HG03521 (cell line): ENCODE results near the gene CPLX1.
"Not testable (repeated sequence)": the region's sequence is repeated elsewhere in the genome, so short reads cannot be mapped to it uniquely, and the experiment has no call there.

Experiments
- ATAC-seq: cut with Tn5 transposase; IDR thresholded peaks from one replicate; pipeline ENCODE4 v1.9.1; 2021; ENCODE audit warnings: mild to moderate bottlenecking, moderate library complexity; ENCODE audit not compliant: unreplicated experiment

The CPLX1 gene

DNA sequence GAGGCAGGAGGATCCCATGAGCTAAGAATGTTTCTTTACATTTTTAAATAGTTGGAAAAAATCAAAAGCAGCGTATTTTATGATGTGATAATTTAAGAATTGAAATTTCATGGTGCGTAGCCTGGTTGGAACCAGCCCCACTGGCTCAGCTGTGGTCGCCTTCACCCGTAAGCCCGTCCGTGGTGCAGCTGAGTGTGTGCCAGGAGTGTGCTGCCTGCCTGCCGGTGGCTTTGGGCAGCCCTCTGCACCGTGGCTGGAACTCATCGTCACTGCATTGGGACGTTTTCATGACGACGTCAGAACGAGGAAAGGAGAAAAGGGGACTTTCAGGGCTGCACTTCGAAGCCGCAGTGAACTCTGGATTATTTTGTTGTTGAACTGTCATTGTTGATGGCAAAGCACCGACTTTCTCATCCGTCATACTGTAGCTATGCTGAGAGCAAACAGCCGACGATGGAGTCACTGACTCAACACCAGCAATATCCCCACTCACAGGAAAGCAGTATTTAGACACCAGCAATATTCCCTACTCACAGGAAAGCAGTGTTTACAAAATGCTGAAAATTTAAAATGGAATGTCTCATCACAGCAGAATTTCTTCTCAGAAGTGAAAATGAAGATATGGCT lies 85.2 kb downstream of the CPLX1 start:
- no peak for ATAC-seq

DNA sequence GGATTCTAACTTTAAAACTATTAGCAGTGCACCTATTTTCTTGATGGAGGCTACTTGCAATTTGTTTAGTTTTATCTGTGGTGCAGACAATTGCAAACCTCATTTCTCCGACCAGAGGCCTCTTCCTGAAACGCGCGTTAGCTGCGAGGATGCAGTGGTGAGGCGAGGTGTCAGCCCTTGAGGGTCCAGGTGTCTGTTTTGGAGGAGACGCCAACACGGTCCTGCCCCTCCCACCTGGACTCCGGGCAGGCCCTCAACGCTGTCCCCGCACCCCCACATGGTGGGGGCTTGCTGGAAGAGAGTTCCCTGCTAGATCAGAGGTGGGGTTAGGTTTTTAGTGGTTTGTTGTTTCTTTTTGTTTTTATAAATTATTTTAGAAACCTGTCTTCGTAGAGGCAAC lies 85.9 kb downstream of the CPLX1 start:
- ATAC-seq, result no peak

DNA sequence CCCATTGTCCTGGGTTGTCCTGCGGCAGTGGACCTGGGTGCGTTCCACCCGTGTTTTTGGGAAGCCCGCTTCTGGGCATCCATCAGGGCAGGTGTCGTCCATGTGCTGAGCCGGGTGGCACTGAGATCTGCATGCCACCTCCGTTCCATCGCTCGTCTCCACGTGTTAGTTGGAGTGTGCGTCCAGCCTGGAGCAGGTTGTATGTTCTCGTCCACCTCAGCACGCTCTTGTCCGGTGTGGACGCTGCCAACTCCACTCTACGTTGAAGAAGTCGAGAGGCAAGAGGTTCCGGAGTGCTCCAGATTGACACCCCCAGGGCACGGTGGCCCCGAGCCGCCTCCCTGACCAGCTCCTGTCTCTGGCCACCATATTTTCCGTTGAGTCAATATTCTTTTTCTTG lies 86.4 kb downstream of the CPLX1 start:
- no peak for ATAC-seq

DNA sequence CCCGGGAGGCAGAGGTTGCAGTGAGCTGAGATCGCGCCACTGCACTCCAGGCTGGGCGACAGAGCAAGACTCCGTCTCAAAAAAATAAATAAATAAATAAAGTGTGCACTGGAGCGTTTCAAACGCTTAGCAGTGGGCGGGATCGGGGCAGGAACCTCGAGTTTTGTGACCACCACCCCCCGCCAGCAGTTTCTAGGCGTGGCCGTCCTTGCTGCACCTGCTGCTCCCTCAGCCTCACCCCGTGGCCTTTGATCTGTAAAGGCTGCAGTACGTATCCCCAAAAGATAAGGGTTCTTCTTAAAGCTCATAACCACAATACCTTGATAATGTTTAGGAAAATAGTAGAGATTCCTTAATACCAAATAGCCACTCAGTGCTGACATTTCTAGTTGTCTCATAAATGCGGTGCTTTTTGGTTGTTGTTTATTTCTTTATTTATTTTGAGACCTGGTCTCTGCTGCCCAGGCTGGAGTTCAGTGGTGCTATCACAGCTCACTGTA lies 87.1 kb downstream of the CPLX1 start:
- ATAC-seq, result no peak

DNA sequence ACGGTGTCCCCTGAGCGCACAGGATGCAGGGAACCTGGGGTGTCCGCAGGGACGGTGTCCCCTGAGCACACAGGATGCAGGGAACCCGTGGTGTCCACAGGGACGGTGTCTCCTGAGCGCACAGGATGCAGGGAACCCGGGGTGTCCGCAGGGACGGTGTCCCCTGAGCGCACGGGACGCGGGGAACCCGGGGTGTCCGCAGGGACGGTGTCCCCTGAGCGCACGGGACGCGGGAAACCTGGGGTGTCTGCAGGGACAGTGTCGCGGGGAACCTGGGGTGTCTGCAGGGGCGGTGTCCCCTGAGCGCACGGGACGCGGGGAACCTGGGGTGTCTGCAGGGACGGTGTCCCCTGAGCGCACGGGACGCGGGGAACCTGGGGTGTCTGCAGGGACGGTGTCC lies 89.4 kb downstream of the CPLX1 start:
- not testable (repeated sequence) for ATAC-seq

DNA sequence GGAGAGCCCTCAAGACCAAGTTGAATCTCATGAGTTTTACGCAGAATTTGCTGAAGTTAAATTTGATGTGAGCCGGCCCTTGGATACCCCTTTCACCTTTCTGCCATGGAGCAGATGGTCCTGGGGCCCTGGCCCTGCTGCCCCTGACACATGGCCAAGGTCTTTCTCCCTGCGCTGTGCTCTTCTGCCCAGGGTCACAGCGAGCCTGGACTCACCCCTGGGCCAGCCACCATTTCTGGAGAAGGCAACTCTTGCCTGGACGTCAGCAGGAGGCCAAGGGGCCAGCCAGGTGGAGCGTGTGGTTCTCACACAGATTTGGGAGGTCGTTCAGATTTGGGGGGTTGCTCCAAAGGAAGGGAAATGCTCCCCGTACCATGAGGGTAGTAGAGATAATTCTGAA lies 90.3 kb downstream of the CPLX1 start:
- no peak for ATAC-seq
